Suprapubic skin (tissue), 4 donors: Measurements from ENCODE around the gene SMIM26.

Source experiments
- CTCF ChIP-seq, 2 donors: fragments of 200-600 bp in 1 of 2; fragments of 450-650 bp in 1 of 2; sonication (generic) in 1 of 2; IDR thresholded peaks; one replicate each; pipeline ENCODE4 v1.5.1; 2016 to 2019; ENCODE audit warnings: antibody characterized with exemption in 2 of 2, mild to moderate bottlenecking in 1 of 2, moderate library complexity in 1 of 2
- EP300 ChIP-seq: sonication (generic); formaldehyde crosslinking; IDR thresholded peaks from one replicate; pipeline ENCODE4 v1.6.1; 2017; ENCODE audit warnings: antibody characterized with exemption
- POLR2A ChIP-seq, 2 donors: fragments of 450-650 bp; IDR thresholded peaks; one replicate each; pipeline ENCODE4 v1.6.1; 2017; ENCODE audit warnings: antibody characterized with exemption in 2 of 2, mild to moderate bottlenecking in 2 of 2, moderate library complexity in 2 of 2
- POLR2AphosphoS5 ChIP-seq, 3 donors: sonication (generic); formaldehyde crosslinking; IDR thresholded peaks; one replicate each; pipeline ENCODE4 v1.6.1; 2017; ENCODE audit warnings: antibody characterized with exemption in 3 of 3

- TF ChIP-seq CTCF (IDR thresholded peaks at IDR 0.05), result no peak
- TF ChIP-seq EP300, result no peak
- TF ChIP-seq POLR2A (IDR thresholded peaks at IDR 0.05), result no peak
- TF ChIP-seq POLR2AphosphoS5 (IDR thresholded peaks at IDR 0.05), result no peak
Measured at GRCh38 chr20:18537651-18538050, 29.6 kb upstream of the SMIM26 start.
